ENCODE measurements around the gene NFIA. TPM values are rescaled to one million over a fixed set of nuclear protein-coding genes. Genes with fewer than 3 reads are reported as not detected.

NFIA gene
- total and polyA plus RNA-seq, 2 of the 13 experiments (the other 11 are each of a cell fraction or from before 2014, with no cell fraction given): 14.7 to 28.5 TPM

- ATAC-seq (no peak), FAIRE-seq (no peak), DNase-seq (ENCODE audit: low spot score) (no peak)
- no peaks in the 10 kb centered on the region for H4K20me1 ChIP-seq (ENCODE audit: insufficient read depth, low read length)
- CTCF ChIA-PET (ENCODE audit: low intra/inter-chr PET ratio, low total read pairs): no interaction called here
- in situ Hi-C loops (cut with HindIII; ENCODE audit: extremely low pct_ligation_motif_present, low pct_unique_long_range_greater_than_20kb): no loop called here
- peaks cover 38% of the 10 kb centered on the region for H3K4me1 ChIP-seq (ENCODE audit: insufficient read depth, low read length)
- no peak overlapping the region for H3K4me3 ChIP-seq (replicated peaks in 1 of 3; ENCODE audit: insufficient read depth in 1 of 3, low read depth in 2 of 3, low read length in 3 of 3)
- POLR2A ChIA-PET: interaction anchor here (1.2 kb wide), 1 partner anchor 105 kb away, joined by 4 read pairs; the partner anchor contains the start of gene NFIA
- no TSS peak for BruUV-seq (replicated peaks)
- H3K9me3 ChIP-seq (ENCODE audit: low read length): no peaks in the 10 kb centered on the region
- no peak overlapping the region for H2AFZ ChIP-seq (ENCODE audit: low read length)
- no peak overlapping the region for H3K27ac ChIP-seq (ENCODE audit: extremely low read length, insufficient read depth, low read length)
- WGBS (ENCODE audit: low lambda C conversion rate): 98% methylated on average over 10 of the region's 10 CpGs
- TF ChIP-seq ZNF772 (CRISPR knock-in tag; IDR thresholded peaks at IDR 0.05): no peak
- no peak for TF ChIP-seq ZBTB37 (CRISPR knock-in tag; IDR thresholded peaks at IDR 0.05)
- TF ChIP-seq ETV6 (CRISPR knock-in tag; conservative IDR thresholded peaks at IDR 0.05): no peak
- no peak for TF ChIP-seq ZNF232 (CRISPR knock-in tag; IDR thresholded peaks at IDR 0.05; ENCODE audit: borderline replicate concordance)
- TF ChIP-seq RBM22 (optimal IDR thresholded peaks at IDR 0.05; ENCODE audit: low read length): peak; percentile 60
- no peak overlapping the region for H3K4me2 ChIP-seq (ENCODE audit: low read depth, low read length)
- no peaks in the 10 kb centered on the region for H3K27me3 ChIP-seq (ENCODE audit: control insufficient read depth in 1 of 2, insufficient read depth in 2 of 2, low read length in 2 of 2)
- no peak overlapping the region for H3K9ac ChIP-seq (ENCODE audit: insufficient read depth, low read depth, low read length)
- no peaks in the 10 kb centered on the region; a peak in 1 of 5 replicates for H3K36me3 ChIP-seq (replicated peaks in 1 of 2; ENCODE audit: control insufficient read depth in 1 of 2, insufficient read depth in 2 of 2, low read length in 2 of 2)
- intact Hi-C loops (cut with micrococcal nuclease; ENCODE audit: unreplicated experiment): loop anchor here (10.0 kb wide), 1 partner anchor 103 kb away; the partner anchor contains the start of gene NFIA
- peaks cover 79% of the 10 kb centered on the region for H3K79me2 ChIP-seq (ENCODE audit: insufficient read depth, low read length)
These were observed 105.2 kb downstream of the NFIA start for GRCh38 chr1:61187352-61188086.

- FAIRE-seq (no peak), DNase-seq (ENCODE audit: low spot score) (no peak), ATAC-seq (no peak)
- CTCF ChIA-PET (ENCODE audit: low intra/inter-chr PET ratio, low total read pairs): no interaction called here
- POLR2A ChIA-PET: no interaction called here
- peaks cover 29% of the 10 kb centered on the region for H3K4me1 ChIP-seq (ENCODE audit: insufficient read depth, low read length)
- no peak overlapping the region for H3K4me3 ChIP-seq (replicated peaks in 1 of 3; ENCODE audit: insufficient read depth in 1 of 3, low read depth in 2 of 3, low read length in 3 of 3)
- no peaks in the 10 kb centered on the region; a peak in 1 of 5 replicates for H3K36me3 ChIP-seq (replicated peaks in 1 of 2; ENCODE audit: control insufficient read depth in 1 of 2, insufficient read depth in 2 of 2, low read length in 2 of 2)
- H2AFZ ChIP-seq (ENCODE audit: low read length): no peak overlapping the region
- H3K9me3 ChIP-seq (ENCODE audit: low read length): no peaks in the 10 kb centered on the region
- intact Hi-C loops (cut with micrococcal nuclease; ENCODE audit: unreplicated experiment): no loop called here
- no peaks in the 10 kb centered on the region for H4K20me1 ChIP-seq (ENCODE audit: insufficient read depth, low read length)
- H3K4me2 ChIP-seq (ENCODE audit: low read depth, low read length): no peak overlapping the region
- BruUV-seq (replicated peaks): no TSS peak
- no peak overlapping the region for H3K9ac ChIP-seq (ENCODE audit: insufficient read depth, low read depth, low read length)
- no peaks in the 10 kb centered on the region for H3K27me3 ChIP-seq (ENCODE audit: control insufficient read depth in 1 of 2, insufficient read depth in 2 of 2, low read length in 2 of 2)
- in situ Hi-C loops (cut with HindIII; ENCODE audit: extremely low pct_ligation_motif_present, low pct_unique_long_range_greater_than_20kb): no loop called here
- peaks cover 88% of the 10 kb centered on the region for H3K79me2 ChIP-seq (ENCODE audit: insufficient read depth, low read length)
- WGBS (ENCODE audit: low lambda C conversion rate): 96% methylated on average over 4 of the region's 4 CpGs
- no peak overlapping the region for H3K27ac ChIP-seq (ENCODE audit: extremely low read length, insufficient read depth, low read length)
- TF ChIP-seq GFI1 (CRISPR knock-in tag; IDR thresholded peaks at IDR 0.05; ENCODE audit: borderline replicate concordance): no peak
- TF ChIP-seq ZNF782 (CRISPR knock-in tag; IDR thresholded peaks at IDR 0.05; ENCODE audit: borderline replicate concordance): no peak
- no peak for TF ChIP-seq NFAT5 (CRISPR knock-in tag; IDR thresholded peaks at IDR 0.05)
- TF ChIP-seq JUND (CRISPR knock-in tag; IDR thresholded peaks at IDR 0.05): no peak
- TF ChIP-seq ZNF672 (CRISPR knock-in tag; IDR thresholded peaks at IDR 0.05): no peak
- no peak for TF ChIP-seq MAFG (CRISPR knock-in tag; IDR thresholded peaks at IDR 0.05)
- TF ChIP-seq GZF1 (CRISPR knock-in tag; IDR thresholded peaks at IDR 0.05): no peak
These were observed 107.8 kb downstream of the NFIA start for GRCh38 chr1:61190153-61190552.
